DOHH2 (cell line): Measurements from ENCODE around the gene LZTR1.

Source experiments
- EZH2phosphoT487 ChIP-seq: fragments of 200-600 bp; sonication (generic); IDR thresholded peaks from 2 replicates; pipeline ENCODE4 v1.6.1; 2017; ENCODE audit warnings: borderline replicate concordance, mild to moderate bottlenecking, antibody characterized with exemption, low read length, moderate library complexity, mixed read lengths
- TF ChIP-seq, protein P1 (sequence below): fragments of 200-600 bp; sonication (generic); IDR thresholded peaks from one replicate; pipeline ENCODE4 v1.5.1; 2014; ENCODE audit warnings: antibody characterized with exemption, mild to moderate bottlenecking, low read depth, low read length; ENCODE audit not compliant: poor library complexity, severe bottlenecking

DNA sequence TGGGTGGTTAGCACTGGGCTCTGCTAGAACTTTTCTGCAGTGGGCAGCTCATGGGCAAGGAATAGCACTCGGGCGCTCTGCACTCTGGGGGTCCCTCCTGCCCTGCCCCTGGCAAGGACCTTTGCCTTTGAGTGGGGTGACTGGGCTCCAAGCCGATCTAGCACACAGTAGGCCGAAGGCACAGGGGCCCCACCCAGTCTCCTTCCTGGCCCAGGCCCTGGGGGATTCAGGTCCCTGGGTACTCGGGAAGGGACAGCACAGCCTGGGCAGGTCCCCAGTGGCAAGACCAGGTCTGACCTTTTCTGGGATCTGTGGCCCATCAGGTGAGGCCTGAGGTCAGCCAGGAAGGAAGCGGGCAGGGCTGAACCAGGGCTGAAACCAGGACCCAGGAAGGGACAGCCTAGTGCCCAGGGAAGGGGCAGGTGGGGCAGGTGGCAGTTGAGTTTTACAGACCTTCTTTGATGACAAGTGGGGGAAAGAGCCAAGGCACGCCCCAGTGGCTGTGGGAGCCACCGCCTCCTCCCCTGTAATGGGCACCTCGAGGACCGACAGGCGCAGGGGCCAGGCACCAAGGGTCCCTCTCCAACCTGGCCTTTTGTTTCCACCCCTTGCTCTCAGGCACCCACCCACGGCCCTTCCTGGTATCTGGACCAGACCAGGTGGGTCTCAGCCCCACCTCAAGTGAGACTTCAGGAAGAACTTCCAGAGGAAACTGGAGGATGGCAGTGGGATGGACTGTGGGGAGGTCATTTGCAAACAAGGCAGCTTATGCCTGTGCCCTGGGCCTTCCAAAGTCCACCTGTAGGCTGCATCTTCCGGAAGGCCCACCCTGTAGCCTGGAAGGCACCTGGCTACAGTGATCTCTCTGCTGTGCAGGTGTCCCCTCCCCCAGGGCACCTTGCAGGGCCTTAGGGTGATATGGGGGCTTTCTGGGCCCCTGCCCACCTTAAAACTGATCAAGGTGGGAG is 15.9 kb upstream of the LZTR1 start:
- TF ChIP-seq, protein P1, sequence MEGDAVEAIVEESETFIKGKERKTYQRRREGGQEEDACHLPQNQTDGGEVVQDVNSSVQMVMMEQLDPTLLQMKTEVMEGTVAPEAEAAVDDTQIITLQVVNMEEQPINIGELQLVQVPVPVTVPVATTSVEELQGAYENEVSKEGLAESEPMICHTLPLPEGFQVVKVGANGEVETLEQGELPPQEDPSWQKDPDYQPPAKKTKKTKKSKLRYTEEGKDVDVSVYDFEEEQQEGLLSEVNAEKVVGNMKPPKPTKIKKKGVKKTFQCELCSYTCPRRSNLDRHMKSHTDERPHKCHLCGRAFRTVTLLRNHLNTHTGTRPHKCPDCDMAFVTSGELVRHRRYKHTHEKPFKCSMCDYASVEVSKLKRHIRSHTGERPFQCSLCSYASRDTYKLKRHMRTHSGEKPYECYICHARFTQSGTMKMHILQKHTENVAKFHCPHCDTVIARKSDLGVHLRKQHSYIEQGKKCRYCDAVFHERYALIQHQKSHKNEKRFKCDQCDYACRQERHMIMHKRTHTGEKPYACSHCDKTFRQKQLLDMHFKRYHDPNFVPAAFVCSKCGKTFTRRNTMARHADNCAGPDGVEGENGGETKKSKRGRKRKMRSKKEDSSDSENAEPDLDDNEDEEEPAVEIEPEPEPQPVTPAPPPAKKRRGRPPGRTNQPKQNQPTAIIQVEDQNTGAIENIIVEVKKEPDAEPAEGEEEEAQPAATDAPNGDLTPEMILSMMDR: no peak
- TF ChIP-seq EZH2phosphoT487: no peak
